MG63 (cell line): ENCODE results near the gene FSD1. TPM values are rescaled to one million over a fixed set of nuclear protein-coding genes. Genes with fewer than 3 reads are reported as not detected.
"Not testable (repeated sequence)": the region's sequence is repeated elsewhere in the genome, so short reads cannot be mapped to it uniquely, and the experiment has no call there.

Experiments used
- DNase-seq: peaks from one replicate; pipeline ENCODE4 v3.0.0-alpha.2; 2020
- H3K27me3 ChIP-seq: fragments of 250-450 bp; sonication (Bioruptor Pico); 2 replicates; pipeline ENCODE4 v1.5.1; 2020; ENCODE audit warnings: mild to moderate bottlenecking, moderate library complexity
- H3K36me3 ChIP-seq: fragments of 250-450 bp; sonication (Bioruptor Pico); 2 replicates; pipeline ENCODE4 v1.5.1; 2020; ENCODE audit warnings: mild to moderate bottlenecking, moderate library complexity
- H3K4me3 ChIP-seq: fragments of 250-450 bp; sonication (Bioruptor Pico); 2 replicates; pipeline ENCODE4 v1.5.1; 2020; ENCODE audit warnings: mild to moderate bottlenecking, moderate library complexity
- H3K9me3 ChIP-seq: fragments of 250-450 bp; sonication (Bioruptor Pico); 2 replicates; pipeline ENCODE4 v1.5.1; 2020; ENCODE audit warnings: mild to moderate bottlenecking, moderate library complexity
- total RNA-seq: library from RNA; depleted of rRNA; stranded (reverse); fragments of >200 nt; shearing (Covaris generic); gene quantifications from 2 replicates; pipeline ENCODE4 v1.2.3, GENCODE V29; 2014; ENCODE audit warnings: low replicate concordance

Gene FSD1
- total RNA-seq, 1 experiment from 2014 or later = not detected

- no peak overlapping the region for H3K4me3 ChIP-seq
- no peaks in the 10 kb centered on the region for H3K9me3 ChIP-seq
- no peaks in the 10 kb centered on the region for H3K36me3 ChIP-seq
- no peaks in the 10 kb centered on the region; the same call in 1 of the 2 replicates for H3K27me3 ChIP-seq
- DNase-seq = no peak
Observed at GRCh38 chr19:4326837-4327251, 22.4 kb downstream of the FSD1 start.

DNA sequence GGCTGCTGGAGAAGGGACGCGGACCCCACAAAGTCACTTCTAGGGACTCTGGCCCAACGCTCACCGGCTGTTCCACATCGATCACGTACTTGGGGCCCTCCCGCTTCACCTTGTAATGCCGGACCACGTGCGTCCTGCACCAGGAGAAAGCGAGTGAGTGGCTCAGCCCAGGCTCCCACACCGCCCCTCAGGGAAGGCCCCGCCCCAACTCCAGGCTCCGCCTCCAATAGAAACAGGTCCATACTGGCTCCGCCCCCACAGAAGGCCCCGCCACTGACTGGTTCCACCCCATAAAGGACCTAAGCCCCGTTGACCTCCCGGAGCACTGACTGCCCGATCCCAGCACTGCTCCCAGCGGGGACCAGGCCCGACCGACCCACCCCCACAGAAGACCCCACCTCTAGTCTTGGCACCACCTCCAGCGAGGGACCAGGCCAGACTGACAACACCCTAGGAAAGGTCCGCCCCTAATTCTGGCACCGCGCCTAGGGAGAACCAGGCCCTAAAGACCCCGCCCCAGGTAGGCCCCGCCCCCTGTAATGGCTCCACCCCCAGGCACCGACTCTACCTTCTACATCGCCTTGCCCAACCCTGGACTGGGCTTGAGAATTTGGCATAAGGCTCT, 23.0 kb downstream of the FSD1 start:
- Histone ChIP-seq H3K4me3 (no peak overlapping the region), H3K27me3 (no peaks in the 10 kb centered on the region; the same call in 1 of the 2 replicates), H3K9me3 (no peaks in the 10 kb centered on the region), H3K36me3 (no peaks in the 10 kb centered on the region)
- peak; percentile 24 for DNase-seq

DNA sequence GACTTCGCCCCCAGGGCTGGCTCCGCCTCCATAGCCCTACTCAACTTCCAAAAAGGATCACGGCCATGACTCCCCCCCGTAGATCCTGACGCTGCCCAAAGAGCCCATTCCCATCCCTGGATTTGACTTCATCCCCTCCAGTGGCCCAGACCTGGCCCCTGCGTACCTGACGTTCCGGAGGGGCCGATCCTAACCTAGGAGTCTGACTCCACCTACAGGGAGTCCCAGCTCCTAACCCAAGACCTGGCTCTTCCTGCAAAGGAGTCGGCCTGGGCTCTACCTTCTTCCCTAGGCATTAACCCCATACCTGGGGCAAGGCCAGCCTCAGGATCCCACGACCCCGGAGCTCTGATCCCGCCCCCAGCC, 23.5 kb downstream of the FSD1 start:
- no peak for DNase-seq
- no peaks in the 10 kb centered on the region; the same call in 1 of the 2 replicates for H3K27me3 ChIP-seq
- no peaks in the 10 kb centered on the region for H3K36me3 ChIP-seq
- no peak overlapping the region for H3K4me3 ChIP-seq
- no peaks in the 10 kb centered on the region for H3K9me3 ChIP-seq

DNA sequence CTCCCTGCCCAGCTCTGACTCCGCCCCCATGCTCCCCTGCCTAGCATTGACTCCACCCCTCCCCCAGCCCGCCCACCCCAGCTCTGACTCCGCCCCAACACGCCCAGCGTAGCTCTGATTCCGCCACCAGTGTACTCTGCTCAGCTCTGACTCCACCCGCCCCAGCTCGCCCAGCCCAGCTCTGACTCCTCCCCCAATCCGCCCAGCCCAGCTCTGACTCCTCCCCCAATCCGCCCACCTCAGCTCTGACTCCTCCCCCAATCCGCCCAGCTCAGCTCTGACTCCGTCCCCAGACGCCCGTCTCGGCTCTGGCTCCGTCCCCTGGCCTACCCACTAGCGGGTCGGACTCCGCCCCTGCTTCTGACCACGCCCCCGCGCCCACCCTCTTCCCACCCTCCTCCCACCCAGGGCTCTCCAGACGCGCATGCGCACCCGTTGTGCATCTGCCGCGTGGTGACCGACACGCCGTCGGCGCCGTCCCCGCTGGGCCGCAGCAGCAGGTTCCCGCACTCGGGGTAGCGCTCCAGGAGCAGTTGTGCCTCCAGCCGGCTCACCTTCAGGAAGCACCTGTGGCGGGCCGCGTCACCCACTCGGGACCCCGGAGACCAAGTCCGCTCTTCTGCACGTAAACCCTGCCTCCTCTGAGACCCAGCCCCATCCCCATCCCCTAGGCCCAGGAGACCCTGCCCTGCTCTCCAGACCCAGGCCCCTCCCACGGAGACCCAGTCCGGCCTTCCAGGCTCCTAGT, 24.0 kb downstream of the FSD1 start:
- Histone ChIP-seq H3K36me3 (no peaks in the 10 kb centered on the region), H3K4me3 (no peak overlapping the region), H3K27me3 (no peaks in the 10 kb centered on the region; the same call in 1 of the 2 replicates), H3K9me3 (no peaks in the 10 kb centered on the region)
- DNase-seq = peak; percentile 30

DNA sequence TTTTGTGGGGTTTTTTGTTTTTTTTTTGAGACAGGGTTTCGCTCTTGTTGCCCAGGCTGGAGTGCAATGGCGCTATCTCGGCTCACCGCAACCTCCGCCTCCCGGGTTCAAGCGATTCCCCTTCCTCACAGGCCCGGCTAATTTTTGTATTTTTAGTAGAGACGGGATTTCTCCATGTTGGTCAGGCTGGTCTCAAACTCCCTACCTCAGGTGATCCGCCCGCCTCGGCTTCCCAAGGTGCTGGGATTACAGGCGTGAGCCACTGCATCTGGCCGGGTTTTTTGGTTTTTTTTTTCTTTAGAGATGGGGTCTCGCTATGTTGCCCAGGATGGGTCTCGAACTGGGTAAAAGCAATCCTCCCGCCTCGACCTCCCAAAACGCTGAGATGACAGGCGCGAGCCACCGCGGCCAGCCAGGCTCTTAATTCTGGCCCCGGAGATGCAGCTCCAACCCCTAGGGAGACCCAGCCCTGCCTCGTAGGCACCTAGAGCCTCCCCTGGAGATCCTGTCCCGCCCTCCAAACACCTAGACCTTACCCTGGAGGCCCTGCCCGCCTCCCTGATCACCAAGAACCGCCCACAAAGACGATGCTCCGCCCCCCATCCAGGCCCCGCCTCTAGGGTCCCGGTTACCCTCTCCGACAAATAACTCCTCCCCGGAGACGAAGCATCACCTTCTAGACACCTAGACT, 24.7 kb downstream of the FSD1 start:
- H3K27me3 ChIP-seq, DNase-seq, H3K9me3 ChIP-seq, H3K36me3 ChIP-seq, H3K4me3 ChIP-seq: not testable (repeated sequence)

GRCh38 chr19:4329858-4330257, 25.5 kb downstream of the FSD1 start:
- H3K27me3 ChIP-seq = no peaks in the 10 kb centered on the region; the same call in 1 of the 2 replicates
- H3K4me3 ChIP-seq = no peak overlapping the region
- H3K9me3 ChIP-seq = no peaks in the 10 kb centered on the region
- no peaks in the 10 kb centered on the region for H3K36me3 ChIP-seq
- no peak for DNase-seq

DNA sequence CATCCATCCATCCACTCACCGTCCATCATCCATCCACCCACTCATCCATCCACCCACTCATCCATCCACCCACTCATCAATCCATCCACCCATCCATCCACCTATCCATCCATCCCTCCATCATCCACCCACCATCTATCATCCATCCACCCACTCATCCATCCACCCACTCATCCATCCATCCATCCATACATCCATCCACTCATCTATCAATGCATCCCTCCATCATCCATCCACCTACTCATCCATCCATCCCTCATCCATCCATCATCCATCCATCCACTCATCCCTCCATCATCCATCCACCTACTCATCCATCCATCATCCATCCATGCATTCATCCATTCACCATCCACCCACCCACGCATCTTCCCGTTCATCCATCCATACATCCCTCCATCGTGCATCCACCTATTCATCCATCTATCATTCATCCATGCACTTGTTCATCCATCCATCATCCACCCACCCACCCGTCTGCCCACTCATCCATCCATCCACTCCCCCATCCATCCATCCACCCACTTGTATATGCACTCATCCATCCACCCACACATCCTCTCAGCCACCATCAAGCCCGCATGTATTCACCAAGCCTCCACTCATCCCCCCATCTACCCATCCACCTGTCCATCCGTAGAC, 30.7 kb downstream of the FSD1 start:
- Histone ChIP-seq H3K9me3 (no peaks in the 10 kb centered on the region), H3K27me3 (no peaks in the 10 kb centered on the region), H3K4me3 (no peak overlapping the region), H3K36me3 (no peaks in the 10 kb centered on the region)
- DNase-seq = no peak

DNA sequence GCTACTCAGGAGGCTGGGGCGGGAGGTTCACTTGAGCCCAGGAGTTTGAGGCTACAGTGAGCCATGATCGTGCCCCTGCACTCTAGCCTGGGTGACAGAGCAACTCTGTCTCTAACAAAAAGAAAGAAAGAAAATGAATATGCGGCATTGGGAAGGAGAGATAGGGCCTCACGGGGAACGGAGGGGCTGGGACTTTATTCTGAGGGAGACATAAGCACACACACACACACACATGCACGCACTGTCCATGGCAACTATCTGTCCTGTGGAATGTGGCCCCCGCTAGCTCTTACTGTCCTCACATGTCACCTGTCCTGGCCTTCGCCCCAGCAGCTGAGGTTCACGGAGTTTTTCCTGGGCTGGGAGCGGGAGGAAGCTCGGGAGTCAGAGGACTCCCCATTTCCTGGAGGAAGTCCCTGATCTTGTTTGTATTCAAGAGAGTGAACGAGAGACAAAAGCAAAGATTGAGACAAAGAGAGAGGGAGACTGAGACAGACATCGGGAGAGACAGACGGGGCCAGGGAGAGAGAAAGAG, 33.6 kb downstream of the FSD1 start:
- H3K36me3 ChIP-seq = no peaks in the 10 kb centered on the region
- H3K27me3 ChIP-seq = no peaks in the 10 kb centered on the region
- no peak for DNase-seq
- H3K9me3 ChIP-seq = no peaks in the 10 kb centered on the region
- H3K4me3 ChIP-seq = no peak overlapping the region

DNA sequence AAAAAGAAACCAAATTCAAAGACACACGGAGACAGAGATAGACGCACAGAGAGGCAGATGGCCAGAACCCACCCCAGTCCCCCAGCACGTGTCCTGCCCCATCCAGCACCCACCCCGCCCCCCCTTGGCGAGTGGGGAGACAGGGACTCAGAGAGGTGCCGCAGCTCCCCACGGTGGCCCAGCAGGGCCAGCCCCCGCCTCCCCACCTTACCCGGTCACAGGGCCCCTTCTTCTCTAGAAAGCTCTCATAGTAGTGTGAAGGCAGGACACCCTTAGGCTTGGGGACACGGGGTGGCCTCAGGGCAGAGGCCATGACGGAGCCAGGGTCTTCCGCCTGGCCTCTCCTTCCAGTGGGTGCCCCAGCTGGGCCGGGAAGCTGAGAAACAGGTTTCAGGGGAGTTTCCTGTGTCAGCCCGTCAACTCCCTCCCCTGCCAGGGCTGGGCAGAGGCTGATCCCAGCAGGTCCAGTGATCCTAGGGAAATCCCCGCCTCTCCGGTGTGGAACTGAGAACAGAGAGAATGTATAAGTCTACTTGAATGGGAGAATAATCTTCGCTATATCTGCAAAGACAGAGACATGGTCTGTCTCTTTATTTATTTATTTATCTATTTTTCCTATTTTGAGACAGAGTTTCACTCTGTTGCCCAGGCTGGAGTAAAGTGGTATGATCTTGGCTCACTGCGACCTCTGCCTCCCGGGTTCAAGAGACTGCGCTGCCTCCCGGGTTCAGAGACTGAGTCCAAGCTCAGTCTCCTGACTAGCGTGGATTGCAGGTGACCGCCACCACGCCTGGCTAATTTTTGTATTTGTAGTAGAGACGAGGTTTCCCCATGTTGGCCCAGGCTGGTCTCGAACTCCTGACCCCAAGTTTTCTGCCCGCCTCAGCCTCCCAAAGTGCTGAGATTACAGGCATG, 34.3 kb downstream of the FSD1 start, which contains the start of gene STAP2:
Gene STAP2, minus strand, starts transcription at position 387 of the 915 bp plus-strand sequence. Its CDS starts 74 bp downstream, at position 313.
- Histone ChIP-seq H3K4me3 (no peak within 1 kb of the TSS), H3K27me3 (no peaks in the 10 kb centered on the region), H3K9me3 (no peaks in the 10 kb centered on the region), H3K36me3 (no peaks in the 10 kb centered on the region)
- DNase-seq = no peak

DNA sequence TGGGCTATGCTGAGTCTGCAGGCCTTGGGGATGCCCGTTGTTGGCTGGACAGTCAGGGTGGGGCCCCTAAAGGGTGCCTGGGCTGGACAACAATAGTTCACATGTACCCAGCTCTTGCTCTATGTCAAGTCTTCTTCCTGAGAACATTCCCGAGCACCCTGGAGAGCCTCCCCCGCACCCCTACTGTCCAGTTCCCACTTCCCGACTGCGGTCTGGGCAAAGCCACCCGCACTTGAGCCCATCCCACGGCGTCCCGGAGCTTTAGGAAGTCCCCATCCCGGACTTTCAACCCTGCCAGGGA, 37.9 kb downstream of the FSD1 start:
- Histone ChIP-seq H3K36me3 (no peaks in the 10 kb centered on the region), H3K27me3 (no peaks in the 10 kb centered on the region), H3K4me3 (peak overlapping the region; percentile 64), H3K9me3 (no peaks in the 10 kb centered on the region)
- DNase-seq = no peak

DNA sequence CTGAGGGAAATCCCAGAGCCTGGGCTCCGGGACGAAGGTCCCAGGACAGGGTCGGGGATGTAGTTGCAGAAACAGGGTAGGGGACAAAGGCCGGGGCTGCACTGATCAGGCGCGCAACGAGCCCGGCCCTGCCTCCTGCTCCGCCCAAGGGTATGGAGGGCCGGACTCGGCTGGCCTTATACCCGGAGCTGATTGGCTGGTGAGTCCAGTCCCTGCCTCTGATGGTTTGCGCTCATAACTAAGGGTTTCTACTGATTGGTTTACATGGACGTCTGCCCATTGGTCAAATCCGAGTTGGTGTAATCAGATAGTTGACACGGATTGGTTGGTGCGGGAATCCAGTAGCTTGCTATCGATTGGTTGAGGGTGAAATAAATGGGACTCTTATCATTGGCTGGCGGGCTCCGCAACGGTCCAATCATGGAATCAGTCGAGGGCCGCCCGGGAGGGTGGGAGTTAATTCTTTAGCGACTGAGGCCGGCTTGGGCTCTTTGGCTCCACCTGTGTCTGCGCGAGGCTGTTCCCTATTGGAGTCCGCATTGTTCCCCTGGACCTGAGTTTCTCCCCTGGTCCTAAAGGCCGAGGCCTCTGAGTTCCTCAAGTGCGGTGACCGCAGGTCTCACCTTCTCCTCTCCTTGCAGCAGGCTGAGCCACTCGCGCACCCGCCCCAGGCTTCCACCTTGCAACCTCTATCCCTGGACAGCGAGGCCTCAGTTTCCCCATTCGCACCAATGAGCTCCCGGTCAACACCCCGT, 38.4 kb downstream of the FSD1 start:
- DNase-seq = peak; percentile 94
- no peaks in the 10 kb centered on the region for H3K27me3 ChIP-seq
- H3K9me3 ChIP-seq = no peaks in the 10 kb centered on the region
- no peaks in the 10 kb centered on the region for H3K36me3 ChIP-seq
- H3K4me3 ChIP-seq = peak overlapping the region; percentile 64

DNA sequence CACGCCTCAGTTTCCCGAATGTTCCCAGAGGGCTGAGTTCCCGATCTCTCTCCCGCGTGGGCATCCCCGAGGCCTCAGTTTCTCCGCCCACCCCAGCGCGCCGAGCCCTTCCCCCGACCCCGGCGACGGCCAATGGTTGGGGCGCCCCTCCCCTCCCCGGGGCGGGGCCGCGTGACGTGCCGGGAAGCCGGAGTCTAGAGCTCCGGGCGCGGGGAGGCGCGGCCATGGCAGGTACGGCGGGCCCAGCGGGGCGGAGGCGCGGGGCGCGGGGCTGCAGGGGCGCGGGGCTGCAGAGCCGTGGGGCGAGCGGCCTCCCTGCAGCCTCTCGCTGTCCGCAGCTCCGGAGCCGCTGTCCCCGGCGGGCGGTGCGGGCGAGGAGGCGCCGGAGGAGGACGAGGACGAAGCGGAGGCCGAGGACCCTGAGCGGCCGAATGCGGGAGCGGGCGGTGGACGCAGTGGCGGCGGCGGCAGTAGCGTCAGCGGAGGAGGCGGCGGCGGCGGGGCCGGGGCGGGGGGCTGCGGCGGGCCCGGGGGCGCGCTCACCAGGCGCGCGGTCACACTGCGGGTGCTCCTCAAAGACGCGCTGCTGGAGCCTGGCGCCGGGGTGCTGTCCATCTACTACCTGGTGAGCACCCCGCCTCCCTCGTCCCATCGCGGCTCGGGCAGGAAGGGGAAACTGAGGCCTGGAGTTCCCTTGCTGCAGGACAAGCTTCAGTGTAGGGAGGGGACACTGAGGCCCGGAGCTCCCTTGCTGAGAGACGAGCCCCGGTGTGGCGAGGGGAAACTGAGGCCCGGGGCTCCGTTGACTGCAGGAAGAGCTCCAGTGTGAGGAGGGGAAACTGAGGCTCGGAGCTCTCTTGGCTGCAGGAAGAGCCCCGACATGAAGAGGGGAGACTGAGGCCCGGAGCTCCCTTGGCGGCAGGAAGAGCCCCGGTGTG, 39.2 kb downstream of the FSD1 start, which contains the start of gene MPND:
Gene MPND, plus strand, starts transcription at position 193 of the 938 bp plus-strand sequence. Its CDS starts 32 bp downstream, at position 225.
- DNase-seq = peak; percentile 73
- Histone ChIP-seq H3K9me3 (no peaks in the 10 kb centered on the region), H3K4me3 (peak within 1 kb of the TSS; percentile 64), H3K36me3 (no peaks in the 10 kb centered on the region), H3K27me3 (no peaks in the 10 kb centered on the region)

- H3K9me3 ChIP-seq = no peaks in the 10 kb centered on the region
- H3K27me3 ChIP-seq = no peaks in the 10 kb centered on the region
- no peak for DNase-seq
- no peak overlapping the region for H3K4me3 ChIP-seq
- no peaks in the 10 kb centered on the region for H3K36me3 ChIP-seq
Observed at GRCh38 chr19:4345342-4346019, 41.1 kb downstream of the FSD1 start.

DNA sequence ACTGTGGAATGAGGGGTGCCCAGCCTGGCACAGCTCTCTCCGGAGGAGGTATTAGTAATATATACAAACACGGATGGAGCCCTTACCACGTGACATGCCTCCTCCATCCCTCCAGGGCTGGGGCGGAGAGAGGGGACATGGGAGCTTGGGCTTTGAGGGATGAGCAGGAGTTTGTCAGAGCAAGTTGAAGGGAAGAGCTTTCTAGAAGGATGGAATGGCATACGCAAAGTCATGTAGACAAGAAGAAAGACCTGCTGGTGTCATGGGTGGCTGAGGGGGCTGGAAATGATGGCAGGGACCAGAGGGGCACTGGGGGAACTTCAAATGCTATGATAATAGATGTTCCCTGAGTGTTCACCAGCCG, 41.6 kb downstream of the FSD1 start:
- Histone ChIP-seq H3K36me3 (no peaks in the 10 kb centered on the region), H3K9me3 (no peaks in the 10 kb centered on the region), H3K4me3 (no peak overlapping the region), H3K27me3 (no peaks in the 10 kb centered on the region)
- DNase-seq = no peak
